GM20000 (cell line): ENCODE measurements around the gene MTMR3.

Experiments used
- DNase-seq: peaks from one replicate; pipeline ENCODE4 v3.0.0; 2012; ENCODE audit warnings: low spot score
- TF ChIP-seq, protein P1 (sequence below): IDR thresholded peaks from 2 replicates; pipeline ENCODE4 v1.5.1; 2012; ENCODE audit warnings: mild to moderate bottlenecking, control low read depth; ENCODE audit errors: extremely low read depth, missing control alignments

MTMR3 gene

DNA sequence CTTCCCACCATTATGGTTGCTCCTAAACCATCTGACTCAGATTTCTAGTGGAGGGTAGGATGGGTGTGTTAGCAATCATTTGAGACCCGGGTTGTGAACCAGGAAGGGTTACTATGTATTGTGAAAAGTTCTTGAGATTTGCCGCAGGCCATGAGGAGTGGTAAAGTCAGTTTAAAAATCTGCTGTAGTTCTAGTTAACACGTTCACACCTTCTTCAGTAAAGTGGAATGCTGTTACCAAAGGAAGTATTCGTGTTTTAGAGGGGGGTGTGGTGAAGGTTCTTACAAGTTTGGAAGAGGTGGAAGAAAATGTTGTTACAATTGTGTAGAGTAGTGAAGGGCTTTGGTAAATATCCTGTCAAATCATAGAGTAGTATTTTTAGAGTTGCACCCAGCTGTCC lies 2.6 kb downstream of the MTMR3 start:
- TF ChIP-seq, protein P1, sequence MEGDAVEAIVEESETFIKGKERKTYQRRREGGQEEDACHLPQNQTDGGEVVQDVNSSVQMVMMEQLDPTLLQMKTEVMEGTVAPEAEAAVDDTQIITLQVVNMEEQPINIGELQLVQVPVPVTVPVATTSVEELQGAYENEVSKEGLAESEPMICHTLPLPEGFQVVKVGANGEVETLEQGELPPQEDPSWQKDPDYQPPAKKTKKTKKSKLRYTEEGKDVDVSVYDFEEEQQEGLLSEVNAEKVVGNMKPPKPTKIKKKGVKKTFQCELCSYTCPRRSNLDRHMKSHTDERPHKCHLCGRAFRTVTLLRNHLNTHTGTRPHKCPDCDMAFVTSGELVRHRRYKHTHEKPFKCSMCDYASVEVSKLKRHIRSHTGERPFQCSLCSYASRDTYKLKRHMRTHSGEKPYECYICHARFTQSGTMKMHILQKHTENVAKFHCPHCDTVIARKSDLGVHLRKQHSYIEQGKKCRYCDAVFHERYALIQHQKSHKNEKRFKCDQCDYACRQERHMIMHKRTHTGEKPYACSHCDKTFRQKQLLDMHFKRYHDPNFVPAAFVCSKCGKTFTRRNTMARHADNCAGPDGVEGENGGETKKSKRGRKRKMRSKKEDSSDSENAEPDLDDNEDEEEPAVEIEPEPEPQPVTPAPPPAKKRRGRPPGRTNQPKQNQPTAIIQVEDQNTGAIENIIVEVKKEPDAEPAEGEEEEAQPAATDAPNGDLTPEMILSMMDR = no peak
- DNase-seq = no peak

DNA sequence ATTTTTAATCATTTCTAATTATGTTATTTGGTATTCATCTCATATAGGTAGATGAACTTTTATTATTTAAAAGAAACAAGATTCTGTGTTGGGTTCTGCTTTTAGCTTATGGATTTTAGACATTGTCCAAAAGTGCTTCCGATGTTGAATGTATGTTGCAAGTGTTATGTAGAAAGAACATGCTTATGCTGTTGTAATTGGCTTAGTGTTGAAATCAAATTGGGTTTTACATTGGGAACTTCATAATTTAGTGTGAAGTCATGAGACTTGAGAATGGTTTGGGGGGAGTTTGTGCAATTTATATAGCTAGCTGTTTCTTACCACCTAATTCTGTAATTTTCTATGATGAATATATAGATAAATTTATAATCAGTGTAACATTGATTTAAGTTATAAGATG lies 3.6 kb downstream of the MTMR3 start:
- DNase-seq = no peak
- TF ChIP-seq, protein P1 = no peak

DNA sequence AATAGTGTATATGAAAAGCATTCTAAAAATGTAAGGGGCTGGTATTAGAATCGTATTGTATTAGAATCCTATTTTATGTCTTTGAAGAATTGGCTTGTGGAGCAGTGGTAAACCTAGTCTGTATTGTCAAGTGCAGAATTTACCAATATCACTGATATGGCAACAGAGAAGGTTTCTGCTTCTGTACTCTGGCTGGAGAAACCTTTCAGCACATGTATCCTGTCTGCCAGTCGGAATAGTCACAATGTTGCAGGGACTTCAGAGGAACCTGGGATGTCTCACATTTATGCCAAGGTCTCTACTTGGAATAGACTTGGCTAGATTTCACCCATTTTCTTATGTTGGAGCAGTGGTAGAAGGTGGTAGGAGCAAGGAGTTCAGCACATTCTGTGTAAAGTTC lies 4.4 kb downstream of the MTMR3 start:
- no peak for DNase-seq
- TF ChIP-seq, protein P1 = no peak

DNA sequence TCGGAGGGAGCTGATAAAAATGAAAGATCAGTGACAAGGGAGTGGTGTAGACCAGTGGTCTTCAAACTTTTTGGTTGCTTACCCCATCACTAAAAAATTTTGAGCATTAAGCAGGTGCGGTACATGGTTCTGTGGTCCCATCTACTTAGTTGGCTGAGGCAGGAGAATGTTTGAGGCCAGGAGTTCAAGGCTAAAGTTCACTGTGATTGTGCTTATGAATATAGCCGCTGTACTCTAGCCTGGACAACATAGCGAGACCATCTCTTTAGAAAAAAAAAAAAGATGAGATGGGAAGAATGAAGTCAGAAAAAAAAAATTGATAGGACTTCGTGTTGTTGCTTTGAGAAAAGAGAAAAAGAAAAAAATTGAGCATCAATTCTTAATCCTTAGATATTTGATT lies 7.8 kb downstream of the MTMR3 start:
- no peak for DNase-seq
- TF ChIP-seq, protein P1 = no peak

DNA sequence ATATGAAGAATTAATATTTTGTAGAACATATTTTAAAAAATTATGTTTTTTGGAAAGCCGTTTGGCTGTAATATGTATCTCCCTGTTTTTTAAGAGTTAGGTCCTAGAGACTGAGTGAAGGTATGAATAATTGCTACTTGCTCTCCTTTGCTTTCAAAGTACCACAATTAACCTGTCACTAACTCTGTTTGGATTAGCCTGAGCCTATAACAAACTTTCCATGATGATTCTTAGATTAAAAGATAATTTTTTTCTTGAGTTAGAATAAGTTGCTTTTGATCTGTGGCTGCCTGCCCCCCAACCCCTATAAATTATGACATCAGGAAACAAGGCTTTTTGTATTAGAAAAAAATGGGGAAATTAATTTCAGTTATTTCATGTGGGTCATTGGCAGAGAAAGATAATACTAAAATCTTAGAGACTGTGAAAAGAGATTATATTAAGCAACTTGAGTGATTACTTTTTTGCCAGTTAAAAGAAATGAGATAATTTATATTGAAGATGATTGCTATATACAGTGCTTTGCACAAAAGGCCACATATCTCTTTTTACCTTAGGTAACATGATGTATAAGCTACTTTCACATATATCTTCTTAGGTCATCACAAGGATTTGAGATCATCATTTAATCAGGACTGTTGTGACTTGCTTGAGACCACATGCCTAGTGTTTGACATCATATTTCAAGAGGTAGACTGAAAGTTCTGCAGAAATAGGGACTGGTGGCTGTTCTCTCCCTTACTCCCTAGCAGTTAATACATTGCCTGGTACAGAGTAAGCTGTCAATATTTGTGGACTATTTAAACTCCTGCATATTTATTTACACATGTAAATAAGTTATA lies 9.6 kb downstream of the MTMR3 start:
- TF ChIP-seq, protein P1 = no peak
- DNase-seq = no peak

DNA sequence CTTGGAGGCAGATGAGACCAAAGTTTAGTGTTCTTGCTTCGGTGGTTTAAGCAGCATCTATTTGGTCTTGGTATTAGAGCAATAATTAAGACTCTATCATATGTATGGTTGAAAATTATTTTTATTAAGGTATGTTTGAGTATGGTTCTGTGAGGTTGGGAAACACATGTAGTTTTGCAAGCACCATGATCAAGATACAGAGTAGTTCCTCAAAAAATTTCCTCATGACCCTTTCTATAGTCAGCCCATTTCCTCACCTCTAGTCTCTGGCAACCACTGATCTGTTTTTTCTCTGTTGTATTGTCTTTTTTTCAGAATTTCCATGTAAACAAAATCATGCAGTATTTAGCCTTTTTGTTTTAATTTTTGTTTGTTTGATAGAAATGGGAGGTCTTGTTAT lies 18.4 kb downstream of the MTMR3 start:
- DNase-seq = no peak
- TF ChIP-seq, protein P1 = no peak

DNA sequence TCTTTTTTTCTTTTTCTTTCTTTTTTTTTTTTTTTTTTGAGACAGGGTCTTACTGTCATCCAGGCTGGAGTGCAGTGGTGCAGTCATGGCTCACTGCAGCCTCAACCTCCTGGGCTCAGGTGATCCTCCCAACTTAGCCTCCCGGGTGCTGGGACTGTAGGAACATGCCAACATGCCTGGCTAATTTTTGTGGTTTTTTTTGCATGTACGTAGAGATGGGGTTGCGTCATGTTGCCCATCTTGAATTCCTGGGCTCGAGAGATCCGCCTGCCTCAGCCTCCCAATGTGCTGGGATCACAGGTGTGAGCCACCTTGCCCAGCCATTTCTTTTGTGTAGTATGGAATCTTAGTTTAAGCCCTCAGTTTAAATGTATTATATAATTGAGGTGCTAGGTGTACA lies 20.4 kb downstream of the MTMR3 start:
- TF ChIP-seq, protein P1 = no peak

More for the DNA sequence above, 20.4 kb downstream of the MTMR3 start:
- DNase-seq = no peak
